Activated CD8-positive, alpha-beta T cell treated with anti-CD3 and anti-CD28 coated beads, Interleukin-2, amount 10 ng/mL, durations not matched to agents 7 days and 5 days (primary cell): ENCODE measurements around the gene MOG. TPM values are rescaled to one million over a fixed set of nuclear protein-coding genes. Genes with fewer than 3 reads are reported as not detected.

Source experiments
- ATAC-seq: fragments of 150-1000 bp; cut with Tn5 transposase; one replicate; pipeline ENCODE4 v1.10.0; 2021; ENCODE audit warnings: moderate library complexity
- CTCF ChIA-PET: fragments of 350-600 bp; sonication (Branson Sonifier 250); formaldehyde crosslinking; loops from one replicate; lab custom pipeline; 2021; ENCODE audit warnings: antibody characterized with exemption; lab: Charles Lee
- POLR2A ChIA-PET: fragments of 350-600 bp; sonication (Branson Sonifier 250); formaldehyde crosslinking; loops from one replicate; lab custom pipeline; 2021; ENCODE audit warnings: antibody characterized with exemption; lab: Charles Lee
- DNase-seq: peaks from one replicate; pipeline ENCODE4 v3.0.0-alpha.2; 2020
- H3K27ac Mint-ChIP-seq: one replicate; pipeline ENCODE4 v1.8.0; 2021; ENCODE audit warnings: mild to moderate bottlenecking, mixed read lengths
- H3K27me3 Mint-ChIP-seq: one replicate; pipeline ENCODE4 v1.8.0; 2021; ENCODE audit warnings: low read depth, mixed read lengths
- H3K36me3 Mint-ChIP-seq: one replicate; pipeline ENCODE4 v1.8.0; 2021; ENCODE audit warnings: low read depth, mixed read lengths
- H3K4me1 Mint-ChIP-seq: one replicate; pipeline ENCODE4 v1.8.0; 2021; ENCODE audit warnings: low read depth, mixed read lengths
- H3K4me3 Mint-ChIP-seq: one replicate; pipeline ENCODE4 v1.8.0; 2021; ENCODE audit warnings: mild to moderate bottlenecking, mixed read lengths
- H3K9me3 Mint-ChIP-seq: one replicate; pipeline ENCODE4 v1.8.0; 2022; ENCODE audit warnings: mixed read lengths; ENCODE audit not compliant: insufficient read depth
- total RNA-seq, 2 experiments: library from RNA; stranded (reverse); gene quantifications; one replicate each; pipeline ENCODE4 v1.2.3, GENCODE V29; 2021

The MOG gene
- not detected for total RNA-seq

GRCh38 chr6:29656798-29657197 is at the start of gene MOG:
TSS of gene MOG (plus strand) at chr6:29657092. CDS start at chr6:29657210, 118 bp downstream.
- Mint-ChIP-seq H3K27ac (no peak within 1 kb of the TSS), H3K4me1 (no peaks in the 10 kb centered on the region)
- ATAC-seq, result no peak

DNA sequence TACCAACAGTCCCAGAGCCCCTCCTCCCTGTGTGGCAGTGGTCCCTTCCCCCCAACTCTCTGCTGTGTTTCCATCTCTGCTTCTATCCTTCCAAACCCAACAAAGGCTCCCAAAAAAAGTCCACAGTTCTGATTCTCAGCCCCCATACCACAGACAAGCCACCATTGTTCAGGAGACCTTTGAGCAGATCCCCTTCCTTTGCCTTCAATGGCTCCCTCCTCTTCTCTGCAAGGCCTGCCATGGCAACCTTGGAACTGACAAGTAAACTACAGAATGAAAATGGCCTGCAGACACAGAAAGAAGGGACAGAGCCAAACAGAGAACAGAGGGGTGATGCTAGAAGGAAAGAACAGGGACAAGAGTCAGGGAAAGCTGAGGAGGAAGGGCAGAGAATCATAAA is 48.8 kb upstream of the MOG start:
- DNase-seq (no peak), ATAC-seq (no peak)
- CTCF ChIA-PET, result no interaction called here
- Mint-ChIP-seq H3K4me3 (no peak overlapping the region), H3K27ac (no peak overlapping the region), H3K4me1 (no peaks in the 10 kb centered on the region), H3K36me3 (no peaks in the 10 kb centered on the region), H3K9me3 (no peaks in the 10 kb centered on the region), H3K27me3 (no peaks in the 10 kb centered on the region)
- POLR2A ChIA-PET, result no interaction called here

More at GRCh38 chr6:29656798-29657197, at the start of gene MOG:
- Mint-ChIP-seq H3K27me3 (peaks cover 25% of the 10 kb centered on the region), H3K36me3 (no peaks in the 10 kb centered on the region), H3K9me3 (no peaks in the 10 kb centered on the region), H3K4me3 (no peak within 1 kb of the TSS)
- DNase-seq, result no peak
- ChIA-PET CTCF (no interaction called here), POLR2A (interaction anchor here (0.6 kb wide), 1 partner anchor 745 kb away, joined by 3 read pairs; no protein-coding TSS in a partner anchor)

GRCh38 chr6:29610540-29610939 is 46.4 kb upstream of the MOG start:
- DNase-seq (no peak), ATAC-seq (no peak)
- H3K27ac Mint-ChIP-seq, result no peak overlapping the region
- H3K4me3 Mint-ChIP-seq, result no peak overlapping the region
- H3K27me3 Mint-ChIP-seq, result no peaks in the 10 kb centered on the region
- no peaks in the 10 kb centered on the region for H3K9me3 Mint-ChIP-seq
- ChIA-PET CTCF (no interaction called here), POLR2A (no interaction called here)
- H3K4me1 Mint-ChIP-seq, result no peaks in the 10 kb centered on the region
- no peaks in the 10 kb centered on the region for H3K36me3 Mint-ChIP-seq

- ATAC-seq (no peak), DNase-seq (no peak)
- ChIA-PET CTCF (no interaction called here), POLR2A (interaction anchor here (0.6 kb wide), 2 partner anchors 862 to 1537 kb away, joined by 3 read pairs; no protein-coding TSS in a partner anchor)
- no peak overlapping the region for H3K4me3 Mint-ChIP-seq
- H3K4me1 Mint-ChIP-seq, result no peaks in the 10 kb centered on the region
- no peaks in the 10 kb centered on the region for H3K27me3 Mint-ChIP-seq
- H3K27ac Mint-ChIP-seq, result no peak overlapping the region
- no peaks in the 10 kb centered on the region for H3K36me3 Mint-ChIP-seq
- no peaks in the 10 kb centered on the region for H3K9me3 Mint-ChIP-seq
Measured at GRCh38 chr6:29611426-29611825, 45.5 kb upstream of the MOG start.

DNA sequence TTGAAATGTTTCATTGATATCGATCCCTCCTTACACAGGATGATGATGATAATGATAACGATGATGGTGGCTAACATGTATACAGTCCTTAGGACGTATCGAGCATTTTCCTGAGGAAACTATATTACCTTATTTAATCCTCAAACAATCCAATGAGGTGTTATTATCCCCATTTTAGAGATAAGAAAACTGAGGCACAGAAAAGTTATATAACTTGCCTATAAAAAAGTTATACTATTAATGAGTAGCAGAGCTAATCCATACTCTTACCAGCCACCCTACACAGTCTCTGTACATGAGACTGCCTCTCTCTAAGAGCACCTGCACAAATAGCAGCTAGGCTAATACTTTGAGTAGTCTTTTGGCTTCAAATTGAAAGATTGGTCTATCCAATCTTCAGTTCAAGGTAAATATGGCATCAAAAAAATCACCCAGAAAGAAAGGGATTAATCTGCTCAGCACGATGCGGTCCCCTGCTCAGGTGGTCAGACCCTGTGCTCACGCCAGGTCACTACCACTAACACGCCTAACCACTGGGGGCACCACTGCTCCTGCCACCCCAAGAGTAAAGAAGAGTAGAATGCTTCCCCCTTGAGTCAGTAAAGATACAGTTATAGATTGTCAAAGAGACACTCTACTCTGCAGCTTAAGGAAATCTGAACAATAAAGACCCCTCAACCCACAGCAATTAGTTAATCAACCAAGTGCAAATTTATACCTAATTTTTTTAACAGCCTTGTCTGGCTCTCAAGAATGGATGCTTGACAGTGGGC is 38.9 kb upstream of the MOG start:
- Mint-ChIP-seq H3K36me3 (no peaks in the 10 kb centered on the region), H3K27ac (no peak overlapping the region), H3K9me3 (no peaks in the 10 kb centered on the region), H3K4me3 (no peak overlapping the region), H3K27me3 (no peaks in the 10 kb centered on the region), H3K4me1 (no peaks in the 10 kb centered on the region)
- DNase-seq (no peak), ATAC-seq (no peak)
- POLR2A ChIA-PET, result no interaction called here
- CTCF ChIA-PET, result interaction anchor here (0.7 kb wide), 1 partner anchor 36 kb away, joined by 3 read pairs; no protein-coding TSS in a partner anchor

- Mint-ChIP-seq H3K4me3 (no peak overlapping the region), H3K27ac (no peak overlapping the region), H3K27me3 (peaks cover 3% of the 10 kb centered on the region), H3K9me3 (no peaks in the 10 kb centered on the region), H3K36me3 (no peaks in the 10 kb centered on the region), H3K4me1 (no peaks in the 10 kb centered on the region)
- ChIA-PET POLR2A (no interaction called here), CTCF (interaction anchor here (0.8 kb wide), 1 partner anchor 9 kb away, joined by 3 read pairs; no protein-coding TSS in a partner anchor)
- ATAC-seq (no peak), DNase-seq (no peak)
Measured at GRCh38 chr6:29619578-29620160, 37.2 kb upstream of the MOG start.

DNA sequence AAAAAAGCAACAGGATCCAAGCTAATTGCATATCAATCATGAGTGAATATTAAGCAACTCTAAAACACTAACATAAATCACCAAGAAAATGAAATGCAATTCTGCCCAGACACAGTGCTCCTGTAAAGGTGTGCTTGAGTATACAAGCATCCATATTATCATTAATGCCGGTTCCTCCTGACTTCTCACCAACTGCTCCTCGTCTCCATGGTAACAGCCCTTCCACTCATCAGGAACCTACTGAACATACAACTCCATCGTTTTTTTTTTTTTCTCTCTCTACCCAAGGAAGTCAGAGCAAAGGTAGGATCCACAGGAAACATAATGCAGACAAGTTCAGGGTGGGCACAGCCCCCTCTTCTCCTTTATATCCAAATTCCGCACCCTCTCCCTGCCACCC is 36.3 kb upstream of the MOG start:
- Mint-ChIP-seq H3K4me1 (no peaks in the 10 kb centered on the region), H3K27ac (no peak overlapping the region), H3K9me3 (no peaks in the 10 kb centered on the region), H3K27me3 (peaks cover 9% of the 10 kb centered on the region), H3K36me3 (no peaks in the 10 kb centered on the region), H3K4me3 (no peak overlapping the region)
- POLR2A ChIA-PET, result no interaction called here
- CTCF ChIA-PET, result no interaction called here
- DNase-seq, result no peak
- no peak for ATAC-seq

GRCh38 chr6:29624520-29624961 is 32.4 kb upstream of the MOG start:
- no peak for ATAC-seq

GRCh38 chr6:29625337-29625930 is 31.5 kb upstream of the MOG start:
- POLR2A ChIA-PET, result interaction anchor here (0.7 kb wide), 1 partner anchor 22 kb away, joined by 3 read pairs; no protein-coding TSS in a partner anchor
- Mint-ChIP-seq H3K27me3 (peaks cover 43% of the 10 kb centered on the region), H3K9me3 (no peaks in the 10 kb centered on the region), H3K4me3 (no peak overlapping the region), H3K4me1 (peaks cover 12% of the 10 kb centered on the region), H3K27ac (no peak overlapping the region), H3K36me3 (no peaks in the 10 kb centered on the region)
- CTCF ChIA-PET, result interaction anchor here (0.5 to 2.8 kb wide), 3 partner anchors 24 to 457 kb away, joined by 3 to 11 read pairs (median 9); no protein-coding TSS in a partner anchor
- DNase-seq (no peak), ATAC-seq (no peak)

More at GRCh38 chr6:29624520-29624961, 32.4 kb upstream of the MOG start:
- no peak for DNase-seq
- ChIA-PET POLR2A (no interaction called here), CTCF (interaction anchor here (1.2 to 2.8 kb wide), 3 partner anchors 11 to 29 kb away, joined by 3 to 11 read pairs (median 7); no protein-coding TSS in a partner anchor)
- no peak overlapping the region for H3K27ac Mint-ChIP-seq
- H3K9me3 Mint-ChIP-seq, result no peaks in the 10 kb centered on the region
- peaks cover 11% of the 10 kb centered on the region for H3K4me1 Mint-ChIP-seq
- no peaks in the 10 kb centered on the region for H3K36me3 Mint-ChIP-seq
- peaks cover 35% of the 10 kb centered on the region for H3K27me3 Mint-ChIP-seq
- H3K4me3 Mint-ChIP-seq, result no peak overlapping the region

- no peak for DNase-seq
- POLR2A ChIA-PET, result no interaction called here
Measured at GRCh38 chr6:29626948-29627754, 29.7 kb upstream of the MOG start.

More at GRCh38 chr6:29626948-29627754, 29.7 kb upstream of the MOG start:
- Mint-ChIP-seq H3K36me3 (no peaks in the 10 kb centered on the region), H3K27me3 (peaks cover 58% of the 10 kb centered on the region), H3K9me3 (no peaks in the 10 kb centered on the region), H3K4me1 (peaks cover 26% of the 10 kb centered on the region), H3K27ac (no peak overlapping the region), H3K4me3 (peak overlapping the region; percentile 48)
- ATAC-seq, result no peak
- CTCF ChIA-PET, result interaction anchor here (1.0 to 1.9 kb wide), 3 partner anchors 21 to 27 kb away, joined by 4 to 9 read pairs (median 5); no protein-coding TSS in a partner anchor
